PFSK-1 (cell line): ENCODE measurements around the gene IMP4.

Source experiments
- FOXP2 ChIP-seq: optimal IDR thresholded peaks from 2 replicates; pipeline ENCODE3; 2011; ENCODE audit warnings: borderline replicate concordance, control low read depth, inconsistent platforms; ENCODE audit not compliant: insufficient read depth; ENCODE audit errors: extremely low read length, extremely low read depth
- POLR2AphosphoS5 ChIP-seq: IDR thresholded peaks from 2 replicates; pipeline ENCODE4 v1.6.1; 2012; ENCODE audit warnings: low read depth, mild to moderate bottlenecking, control low read depth, low read length, moderate library complexity
- SIN3A ChIP-seq: IDR thresholded peaks from 2 replicates; pipeline ENCODE4 v1.6.1; 2012; ENCODE audit warnings: mild to moderate bottlenecking, low read length, moderate library complexity, borderline replicate concordance; ENCODE audit not compliant: insufficient read depth
- TAF1 ChIP-seq: IDR thresholded peaks from 2 replicates; pipeline ENCODE4 v1.6.1; 2012; ENCODE audit warnings: low read length, control low read depth, borderline replicate concordance; ENCODE audit not compliant: insufficient read depth
- TF ChIP-seq, protein P1 (sequence below), 2 experiments: IDR thresholded peaks; 2 replicates each; pipeline versions ENCODE4 v1.6.1 to v1.8.0; 2011 to 2012; ENCODE audit warnings: low read depth in 2 of 2, low read length in 2 of 2, control low read depth in 1 of 2, inconsistent platforms in 1 of 2, mild to moderate bottlenecking in 1 of 2, moderate library complexity in 1 of 2; ENCODE audit not compliant: insufficient read depth in 1 of 2

The IMP4 gene

DNA sequence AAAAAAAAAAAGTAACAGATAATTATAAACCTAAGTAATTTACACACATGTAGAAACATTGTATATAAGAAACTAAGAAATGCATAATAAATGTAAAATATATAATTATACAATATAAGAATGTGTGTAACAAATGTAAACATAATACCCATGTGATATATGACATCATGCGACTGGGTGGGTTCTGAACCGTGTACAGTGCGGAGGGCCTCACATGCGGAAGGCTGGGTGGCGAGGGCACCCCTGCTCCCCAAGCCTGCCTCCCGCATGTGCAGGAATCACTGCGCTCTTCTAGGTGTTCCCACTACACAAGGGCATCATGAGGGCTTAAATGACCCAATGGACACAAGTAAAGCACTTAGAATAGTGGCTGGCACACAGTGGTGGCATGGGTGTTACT lies 15.2 kb downstream of the IMP4 start:
- TF ChIP-seq FOXP2 (no peak), POLR2AphosphoS5 (no peak), TAF1 (no peak)
- TF ChIP-seq, protein P1, sequence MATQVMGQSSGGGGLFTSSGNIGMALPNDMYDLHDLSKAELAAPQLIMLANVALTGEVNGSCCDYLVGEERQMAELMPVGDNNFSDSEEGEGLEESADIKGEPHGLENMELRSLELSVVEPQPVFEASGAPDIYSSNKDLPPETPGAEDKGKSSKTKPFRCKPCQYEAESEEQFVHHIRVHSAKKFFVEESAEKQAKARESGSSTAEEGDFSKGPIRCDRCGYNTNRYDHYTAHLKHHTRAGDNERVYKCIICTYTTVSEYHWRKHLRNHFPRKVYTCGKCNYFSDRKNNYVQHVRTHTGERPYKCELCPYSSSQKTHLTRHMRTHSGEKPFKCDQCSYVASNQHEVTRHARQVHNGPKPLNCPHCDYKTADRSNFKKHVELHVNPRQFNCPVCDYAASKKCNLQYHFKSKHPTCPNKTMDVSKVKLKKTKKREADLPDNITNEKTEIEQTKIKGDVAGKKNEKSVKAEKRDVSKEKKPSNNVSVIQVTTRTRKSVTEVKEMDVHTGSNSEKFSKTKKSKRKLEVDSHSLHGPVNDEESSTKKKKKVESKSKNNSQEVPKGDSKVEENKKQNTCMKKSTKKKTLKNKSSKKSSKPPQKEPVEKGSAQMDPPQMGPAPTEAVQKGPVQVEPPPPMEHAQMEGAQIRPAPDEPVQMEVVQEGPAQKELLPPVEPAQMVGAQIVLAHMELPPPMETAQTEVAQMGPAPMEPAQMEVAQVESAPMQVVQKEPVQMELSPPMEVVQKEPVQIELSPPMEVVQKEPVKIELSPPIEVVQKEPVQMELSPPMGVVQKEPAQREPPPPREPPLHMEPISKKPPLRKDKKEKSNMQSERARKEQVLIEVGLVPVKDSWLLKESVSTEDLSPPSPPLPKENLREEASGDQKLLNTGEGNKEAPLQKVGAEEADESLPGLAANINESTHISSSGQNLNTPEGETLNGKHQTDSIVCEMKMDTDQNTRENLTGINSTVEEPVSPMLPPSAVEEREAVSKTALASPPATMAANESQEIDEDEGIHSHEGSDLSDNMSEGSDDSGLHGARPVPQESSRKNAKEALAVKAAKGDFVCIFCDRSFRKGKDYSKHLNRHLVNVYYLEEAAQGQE (IDR thresholded peaks at IDR 0.05; ENCODE audit: insufficient read depth in 1 of 2, low read depth in 2 of 2, low read length in 2 of 2) = no peak

DNA sequence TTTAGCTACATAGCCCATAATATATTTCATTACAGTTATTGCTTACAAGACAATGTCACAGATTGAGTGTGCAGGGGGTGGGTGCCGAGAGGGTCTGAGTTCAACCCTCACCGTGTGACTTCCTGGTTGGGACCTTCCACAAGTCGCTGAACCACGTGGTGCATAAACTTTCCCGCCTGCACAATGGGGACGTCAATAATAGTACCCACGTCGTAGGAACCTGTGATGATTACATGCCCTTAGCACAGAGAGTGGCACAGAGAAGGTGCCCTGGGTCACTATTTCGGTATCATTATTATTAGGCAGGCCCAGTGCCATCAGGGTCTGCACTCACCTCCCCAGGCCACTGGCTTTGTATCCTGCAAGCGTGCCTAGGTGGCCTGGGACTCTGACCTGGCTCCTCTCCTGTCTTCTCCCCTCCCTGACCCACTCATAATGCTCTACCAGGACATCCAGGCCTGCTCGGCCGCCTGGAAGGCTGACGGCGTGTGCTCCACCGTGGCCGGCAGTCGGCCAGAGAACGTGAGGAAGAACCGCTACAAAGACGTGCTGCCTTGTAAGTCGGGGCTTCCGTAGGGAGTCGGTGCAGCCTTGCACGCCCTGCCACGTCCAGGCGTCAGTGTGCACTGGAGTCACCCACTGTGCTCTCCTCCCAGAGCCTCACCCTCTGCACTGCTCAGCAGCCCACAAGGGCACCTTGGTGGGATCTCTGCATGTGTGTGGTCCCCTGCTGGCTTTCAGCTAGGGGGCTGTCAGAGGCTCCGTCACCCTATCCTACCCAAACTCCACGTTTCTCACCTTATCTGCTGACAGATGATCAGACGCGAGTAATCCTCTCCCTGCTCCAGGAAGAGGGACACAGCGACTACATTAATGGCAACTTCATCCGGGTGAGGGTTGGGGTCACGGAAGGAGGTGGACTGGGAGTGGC lies 16.0 kb downstream of the IMP4 start:
- TF ChIP-seq TAF1 (no peak), POLR2AphosphoS5 (no peak), SIN3A (no peak), FOXP2 (no peak)
- TF ChIP-seq, protein P1 (IDR thresholded peaks at IDR 0.05; ENCODE audit: insufficient read depth in 1 of 2, low read depth in 2 of 2, low read length in 2 of 2) = no peak

DNA sequence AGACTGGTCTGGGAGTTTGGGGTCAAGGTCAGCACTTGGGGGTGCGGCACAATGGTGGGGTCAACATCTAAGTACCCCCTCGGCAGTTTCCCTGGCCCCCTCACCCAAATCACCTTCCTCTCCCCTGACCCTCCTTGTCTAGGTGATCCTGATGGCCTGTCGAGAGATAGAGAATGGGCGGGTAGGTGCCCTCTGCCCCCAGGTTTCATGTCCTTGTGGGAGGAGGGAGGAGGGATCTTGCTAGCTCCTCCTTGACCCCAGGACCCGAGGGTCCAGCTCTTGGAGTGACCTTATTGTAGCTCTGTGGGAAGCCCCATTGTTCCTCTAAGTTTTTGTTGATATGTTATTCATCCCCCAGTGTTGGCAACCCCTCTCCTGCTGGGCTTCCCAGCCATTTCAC lies 16.8 kb downstream of the IMP4 start:
- TF ChIP-seq POLR2AphosphoS5 = no peak
- no peak for TF ChIP-seq TAF1
- TF ChIP-seq FOXP2 = no peak
- TF ChIP-seq SIN3A = no peak
- TF ChIP-seq, protein P1 (IDR thresholded peaks at IDR 0.05; ENCODE audit: insufficient read depth in 1 of 2, low read depth in 2 of 2, low read length in 2 of 2) = no peak

DNA sequence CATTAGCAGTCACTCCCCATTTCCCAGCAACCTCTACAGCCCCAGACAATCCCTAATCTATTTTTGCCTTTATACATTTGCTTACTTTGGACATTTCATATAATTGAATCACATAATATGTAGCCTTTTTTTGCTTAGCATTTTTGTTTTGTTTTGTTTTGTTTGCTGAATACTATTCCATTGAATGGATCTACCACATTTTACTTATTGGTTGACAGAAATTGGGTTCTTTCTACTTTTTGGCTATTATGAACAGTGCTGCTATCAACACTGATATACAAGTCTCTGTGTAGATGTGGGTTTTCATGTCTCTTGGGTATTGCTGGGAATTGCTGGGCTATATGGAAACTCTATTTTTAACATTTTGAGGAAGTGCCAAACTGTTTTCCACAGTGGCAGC lies 20.8 kb downstream of the IMP4 start:
- TF ChIP-seq SIN3A = no peak
- TF ChIP-seq, protein P1 (IDR thresholded peaks at IDR 0.05; ENCODE audit: insufficient read depth in 1 of 2, low read depth in 2 of 2, low read length in 2 of 2) = no peak
- no peak for TF ChIP-seq FOXP2
- TF ChIP-seq POLR2AphosphoS5 = no peak
- no peak for TF ChIP-seq TAF1
